Measurements from ENCODE around the gene TRIO.

TRIO gene

GRCh38 chr5:14254686-14255085 lies 111.5 kb downstream of the TRIO start:
- Histone ChIP-seq H3K9ac (ENCODE audit: low read length) (no peak overlapping the region), H3K4me3 (ENCODE audit: low read length) (no peak overlapping the region), H3K9me3 (ENCODE audit: control insufficient read depth, low read length) (no peaks in the 10 kb centered on the region), H3K36me3 (ENCODE audit: control insufficient read depth, insufficient read depth, low read length) (no peaks in the 10 kb centered on the region), H3K27me3 (ENCODE audit: control insufficient read depth, insufficient read depth, low read length) (no peaks in the 10 kb centered on the region), H3K4me1 (ENCODE audit: control insufficient read depth, insufficient read depth, low read length) (peaks cover 12% of the 10 kb centered on the region)

- H3K9ac ChIP-seq (ENCODE audit: low read length), result no peak overlapping the region
- no peak overlapping the region for H3K4me3 ChIP-seq (ENCODE audit: low read length)
- no peaks in the 10 kb centered on the region for H3K27me3 ChIP-seq (ENCODE audit: control insufficient read depth, insufficient read depth, low read length)
- no peaks in the 10 kb centered on the region for H3K36me3 ChIP-seq (ENCODE audit: control insufficient read depth, insufficient read depth, low read length)
- H3K4me1 ChIP-seq (ENCODE audit: control insufficient read depth, insufficient read depth, low read length), result peaks cover 12% of the 10 kb centered on the region
- H3K9me3 ChIP-seq (ENCODE audit: control insufficient read depth, low read length), result no peaks in the 10 kb centered on the region
Measured at GRCh38 chr5:14256026-14256690, 113.0 kb downstream of the TRIO start.

- Histone ChIP-seq H3K9me3 (ENCODE audit: control insufficient read depth, low read length) (no peaks in the 10 kb centered on the region), H3K36me3 (ENCODE audit: control insufficient read depth, insufficient read depth, low read length) (no peaks in the 10 kb centered on the region), H3K9ac (ENCODE audit: low read length) (no peak overlapping the region), H3K27me3 (ENCODE audit: control insufficient read depth, insufficient read depth, low read length) (no peaks in the 10 kb centered on the region), H3K4me1 (ENCODE audit: control insufficient read depth, insufficient read depth, low read length) (peaks cover 12% of the 10 kb centered on the region), H3K4me3 (ENCODE audit: low read length) (no peak overlapping the region)
Measured at GRCh38 chr5:14256756-14257393, 113.7 kb downstream of the TRIO start.

- H3K4me3 ChIP-seq (ENCODE audit: low read length), result no peak overlapping the region
- H3K27me3 ChIP-seq (ENCODE audit: control insufficient read depth, insufficient read depth, low read length), result no peaks in the 10 kb centered on the region
- H3K9ac ChIP-seq (ENCODE audit: low read length), result no peak overlapping the region
- no peaks in the 10 kb centered on the region for H3K36me3 ChIP-seq (ENCODE audit: control insufficient read depth, insufficient read depth, low read length)
- H3K9me3 ChIP-seq (ENCODE audit: control insufficient read depth, low read length), result no peaks in the 10 kb centered on the region
- H3K4me1 ChIP-seq (ENCODE audit: control insufficient read depth, insufficient read depth, low read length), result peaks cover 12% of the 10 kb centered on the region
Measured at GRCh38 chr5:14257995-14258403, 114.9 kb downstream of the TRIO start.

- no peaks in the 10 kb centered on the region for H3K36me3 ChIP-seq (ENCODE audit: control insufficient read depth, insufficient read depth, low read length)
- H3K4me1 ChIP-seq (ENCODE audit: control insufficient read depth, insufficient read depth, low read length), result peaks cover 12% of the 10 kb centered on the region
- no peak overlapping the region for H3K9ac ChIP-seq (ENCODE audit: low read length)
Measured at GRCh38 chr5:14258840-14259239, 115.7 kb downstream of the TRIO start.

GRCh38 chr5:14260637-14261036 lies 117.5 kb downstream of the TRIO start:
- H3K4me1 ChIP-seq (ENCODE audit: control insufficient read depth, insufficient read depth, low read length), result peaks cover 18% of the 10 kb centered on the region
- H3K4me3 ChIP-seq (ENCODE audit: low read length), result no peak overlapping the region
- no peaks in the 10 kb centered on the region for H3K36me3 ChIP-seq (ENCODE audit: control insufficient read depth, insufficient read depth, low read length)
- H3K9ac ChIP-seq (ENCODE audit: low read length), result no peak overlapping the region
- H3K27me3 ChIP-seq (ENCODE audit: control insufficient read depth, insufficient read depth, low read length), result no peaks in the 10 kb centered on the region
- no peaks in the 10 kb centered on the region for H3K9me3 ChIP-seq (ENCODE audit: control insufficient read depth, low read length)

More at GRCh38 chr5:14258840-14259239, 115.7 kb downstream of the TRIO start:
- no peak overlapping the region for H3K4me3 ChIP-seq (ENCODE audit: low read length)
- no peaks in the 10 kb centered on the region for H3K9me3 ChIP-seq (ENCODE audit: control insufficient read depth, low read length)
- no peaks in the 10 kb centered on the region for H3K27me3 ChIP-seq (ENCODE audit: control insufficient read depth, insufficient read depth, low read length)

- H3K4me1 ChIP-seq (ENCODE audit: control insufficient read depth, insufficient read depth, low read length), result peaks cover 16% of the 10 kb centered on the region
- H3K36me3 ChIP-seq (ENCODE audit: control insufficient read depth, insufficient read depth, low read length), result no peaks in the 10 kb centered on the region
- H3K9ac ChIP-seq (ENCODE audit: low read length), result no peak overlapping the region
- H3K27me3 ChIP-seq (ENCODE audit: control insufficient read depth, insufficient read depth, low read length), result no peaks in the 10 kb centered on the region
- no peaks in the 10 kb centered on the region for H3K9me3 ChIP-seq (ENCODE audit: control insufficient read depth, low read length)
- H3K4me3 ChIP-seq (ENCODE audit: low read length), result no peak overlapping the region
Measured at GRCh38 chr5:14261235-14261634, 118.1 kb downstream of the TRIO start.

GRCh38 chr5:14261856-14262611 lies 118.9 kb downstream of the TRIO start:
- H3K4me1 ChIP-seq (ENCODE audit: control insufficient read depth, insufficient read depth, low read length), result peaks cover 8% of the 10 kb centered on the region
- H3K4me3 ChIP-seq (ENCODE audit: low read length), result no peak overlapping the region
- H3K9ac ChIP-seq (ENCODE audit: low read length), result no peak overlapping the region
- no peaks in the 10 kb centered on the region for H3K27me3 ChIP-seq (ENCODE audit: control insufficient read depth, insufficient read depth, low read length)
- H3K9me3 ChIP-seq (ENCODE audit: control insufficient read depth, low read length), result no peaks in the 10 kb centered on the region
- no peaks in the 10 kb centered on the region for H3K36me3 ChIP-seq (ENCODE audit: control insufficient read depth, insufficient read depth, low read length)

GRCh38 chr5:14263113-14263512 lies 120.0 kb downstream of the TRIO start:
- peaks cover 6% of the 10 kb centered on the region for H3K4me1 ChIP-seq (ENCODE audit: control insufficient read depth, insufficient read depth, low read length)
- H3K9ac ChIP-seq (ENCODE audit: low read length), result no peak overlapping the region
- H3K36me3 ChIP-seq (ENCODE audit: control insufficient read depth, insufficient read depth, low read length), result no peaks in the 10 kb centered on the region
- no peaks in the 10 kb centered on the region for H3K27me3 ChIP-seq (ENCODE audit: control insufficient read depth, insufficient read depth, low read length)
- H3K9me3 ChIP-seq (ENCODE audit: control insufficient read depth, low read length), result no peaks in the 10 kb centered on the region
- no peak overlapping the region for H3K4me3 ChIP-seq (ENCODE audit: low read length)

GRCh38 chr5:14263699-14264098 lies 120.6 kb downstream of the TRIO start:
- H3K4me3 ChIP-seq (ENCODE audit: low read length), result no peak overlapping the region
- no peaks in the 10 kb centered on the region for H3K9me3 ChIP-seq (ENCODE audit: control insufficient read depth, low read length)
- no peak overlapping the region for H3K9ac ChIP-seq (ENCODE audit: low read length)
- no peaks in the 10 kb centered on the region for H3K27me3 ChIP-seq (ENCODE audit: control insufficient read depth, insufficient read depth, low read length)
- peaks cover 10% of the 10 kb centered on the region for H3K4me1 ChIP-seq (ENCODE audit: control insufficient read depth, insufficient read depth, low read length)
- H3K36me3 ChIP-seq (ENCODE audit: control insufficient read depth, insufficient read depth, low read length), result no peaks in the 10 kb centered on the region

GRCh38 chr5:14264605-14265316 lies 121.6 kb downstream of the TRIO start:
- Histone ChIP-seq H3K4me3 (ENCODE audit: low read length) (no peak overlapping the region), H3K4me1 (ENCODE audit: control insufficient read depth, insufficient read depth, low read length) (peaks cover 11% of the 10 kb centered on the region), H3K9me3 (ENCODE audit: control insufficient read depth, low read length) (no peaks in the 10 kb centered on the region), H3K9ac (ENCODE audit: low read length) (no peak overlapping the region), H3K36me3 (ENCODE audit: control insufficient read depth, insufficient read depth, low read length) (no peaks in the 10 kb centered on the region), H3K27me3 (ENCODE audit: control insufficient read depth, insufficient read depth, low read length) (no peaks in the 10 kb centered on the region)

- no peak overlapping the region for H3K9ac ChIP-seq (ENCODE audit: low read length)
- no peaks in the 10 kb centered on the region for H3K27me3 ChIP-seq (ENCODE audit: control insufficient read depth, insufficient read depth, low read length)
- H3K9me3 ChIP-seq (ENCODE audit: control insufficient read depth, low read length), result no peaks in the 10 kb centered on the region
- H3K4me1 ChIP-seq (ENCODE audit: control insufficient read depth, insufficient read depth, low read length), result peaks cover 11% of the 10 kb centered on the region
- no peak overlapping the region for H3K4me3 ChIP-seq (ENCODE audit: low read length)
- no peaks in the 10 kb centered on the region for H3K36me3 ChIP-seq (ENCODE audit: control insufficient read depth, insufficient read depth, low read length)
Measured at GRCh38 chr5:14265570-14265969, 122.4 kb downstream of the TRIO start.
